ENCODE measurements around the gene SORCS3. TPM values are rescaled to one million over a fixed set of nuclear protein-coding genes. Genes with fewer than 3 reads are reported as not detected.

The SORCS3 gene
- total RNA-seq, 1 donor from 2014 or later = not detected

- no peak for DNase-seq (ENCODE audit: low read depth)
These were observed 193.5 kb downstream of the SORCS3 start for GRCh38 chr10:104834580-104834979.

- no peak for DNase-seq (ENCODE audit: low read depth)
These were observed 194.3 kb downstream of the SORCS3 start for GRCh38 chr10:104835422-104835821.

GRCh38 chr10:104842704-104843103 is 201.6 kb downstream of the SORCS3 start:
- DNase-seq (ENCODE audit: low read depth) = no peak

GRCh38 chr10:104844073-104844472 is 203.0 kb downstream of the SORCS3 start:
- DNase-seq (ENCODE audit: low read depth) = no peak

- DNase-seq (ENCODE audit: low read depth) = no peak
These were observed 208.9 kb downstream of the SORCS3 start for GRCh38 chr10:104850023-104850422.

- no peak for DNase-seq (ENCODE audit: low read depth)
These were observed 227.0 kb downstream of the SORCS3 start for GRCh38 chr10:104867966-104868598.

GRCh38 chr10:104872691-104873090 is 231.6 kb downstream of the SORCS3 start:
- DNase-seq (ENCODE audit: low read depth) = no peak

GRCh38 chr10:104873161-104873560 is 232.1 kb downstream of the SORCS3 start:
- no peak for DNase-seq (ENCODE audit: low read depth)

GRCh38 chr10:104875561-104875960 is 234.5 kb downstream of the SORCS3 start:
- DNase-seq (ENCODE audit: low read depth) = no peak

GRCh38 chr10:104880624-104881398 is 239.7 kb downstream of the SORCS3 start:
- DNase-seq (ENCODE audit: low read depth) = no peak

- DNase-seq (ENCODE audit: low read depth) = no peak
These were observed 240.7 kb downstream of the SORCS3 start for GRCh38 chr10:104881740-104882139.

GRCh38 chr10:104892879-104893617 is 252.0 kb downstream of the SORCS3 start:
- no peak for DNase-seq (ENCODE audit: low read depth)

GRCh38 chr10:104893701-104894100 is 252.6 kb downstream of the SORCS3 start:
- no peak for DNase-seq (ENCODE audit: low read depth)

GRCh38 chr10:104894681-104895080 is 253.6 kb downstream of the SORCS3 start:
- no peak for DNase-seq (ENCODE audit: low read depth)

GRCh38 chr10:104895541-104895940 is 254.5 kb downstream of the SORCS3 start:
- DNase-seq (ENCODE audit: low read depth) = no peak

- DNase-seq (ENCODE audit: low read depth) = no peak
These were observed 254.9 kb downstream of the SORCS3 start for GRCh38 chr10:104895981-104896380.

GRCh38 chr10:104897696-104898095 is 256.6 kb downstream of the SORCS3 start:
- DNase-seq (ENCODE audit: low read depth) = no peak

- no peak for DNase-seq (ENCODE audit: low read depth)
These were observed 258.7 kb downstream of the SORCS3 start for GRCh38 chr10:104899779-104900178.

GRCh38 chr10:104903433-104903832 is 262.3 kb downstream of the SORCS3 start:
- DNase-seq (ENCODE audit: low read depth) = peak; percentile 0

GRCh38 chr10:104904753-104905323 is 263.7 kb downstream of the SORCS3 start:
- DNase-seq (ENCODE audit: low read depth) = no peak

- DNase-seq (ENCODE audit: low read depth) = no peak
These were observed 265.0 kb downstream of the SORCS3 start for GRCh38 chr10:104906112-104906511.

GRCh38 chr10:104907521-104907920 is 266.4 kb downstream of the SORCS3 start:
- DNase-seq (ENCODE audit: low read depth) = no peak

Measured in myocyte (in vitro differentiated cells).